Gastroesophageal sphincter (tissue), 4 donors: Measurements from ENCODE around the gene EIF4E3. TPM values are rescaled to one million over a fixed set of nuclear protein-coding genes. Genes with fewer than 3 reads are reported as not detected.

Experiments
- ATAC-seq: fragments of 150-250 bp; one replicate; pipeline ENCODE4 v1.9.1; 2016; ENCODE audit warnings: mild to moderate bottlenecking, moderate library complexity
- H3K27ac ChIP-seq, 4 donors: fragments of 200-600 bp; sonication (generic) in 3 of 4; 1 replicate in 3 of 4; 2 replicates in 1 of 4; pipeline ENCODE4 v1.5.1; 2016 to 2019
- H3K27me3 ChIP-seq: fragments of 200-600 bp; sonication (generic); one replicate; pipeline ENCODE4 v1.5.1; 2019
- H3K36me3 ChIP-seq, 2 donors: fragments of 200-600 bp; sonication (generic); one replicate each; pipeline ENCODE4 v1.5.1; 2019; ENCODE audit warnings: control low read depth in 1 of 2
- H3K4me1 ChIP-seq, 3 donors: fragments of 200-600 bp; sonication (generic); 1 replicate in 2 of 3; 2 replicates in 1 of 3; pipeline ENCODE4 v1.5.1; 2016 to 2019; ENCODE audit warnings: control low read depth in 2 of 3
- H3K4me3 ChIP-seq, 2 donors: fragments of 200-600 bp; sonication (generic); one replicate each; pipeline ENCODE4 v1.5.1; 2019; ENCODE audit warnings: mild to moderate bottlenecking in 1 of 2, moderate library complexity in 1 of 2
- H3K9me3 ChIP-seq, 3 donors: fragments of 200-600 bp; sonication (generic); one replicate each; pipeline ENCODE4 v1.5.1; 2017 to 2019; ENCODE audit warnings: control low read depth in 2 of 3
- CTCF ChIP-seq, 4 experiments: fragments of 200-600 bp in 2 of 4; fragments of 450-650 bp in 2 of 4; sonication (generic) in 1 of 4; IDR thresholded peaks; one replicate each; pipeline ENCODE4 v1.5.1; 2017 to 2019; ENCODE audit warnings: antibody characterized with exemption in 4 of 4, mild to moderate bottlenecking in 2 of 4, moderate library complexity in 2 of 4
- EP300 ChIP-seq: sonication (generic); formaldehyde crosslinking; IDR thresholded peaks from one replicate; pipeline ENCODE4 v1.6.1; 2017; ENCODE audit warnings: antibody characterized with exemption, mild to moderate bottlenecking
- POLR2A ChIP-seq, 2 donors: fragments of 450-650 bp; IDR thresholded peaks; one replicate each; pipeline ENCODE4 v1.6.1; 2017; ENCODE audit warnings: antibody characterized with exemption in 2 of 2, mild to moderate bottlenecking in 2 of 2, moderate library complexity in 1 of 2
- POLR2AphosphoS5 ChIP-seq: sonication (generic); formaldehyde crosslinking; IDR thresholded peaks from one replicate; pipeline ENCODE4 v1.6.1; 2017; ENCODE audit warnings: antibody characterized with exemption
- WGBS, 2 donors: methylation state at CpG; one replicate each; pipeline ENCODE4 v1.1.5; 2018; ENCODE audit warnings: low coverage in 1 of 2; 5-methylcytosine and 5-hydroxymethylcytosine counted together
- total RNA-seq, 4 donors: library from RNA; depleted of rRNA; stranded (reverse); fragments of >200 nt; gene quantifications; one replicate each; pipeline ENCODE4 v1.1.0, GENCODE V29; 2016

EIF4E3 gene
- total RNA-seq, 4 donors from 2014 or later: 28.8 to 55.8 (median 41.6) TPM

DNA sequence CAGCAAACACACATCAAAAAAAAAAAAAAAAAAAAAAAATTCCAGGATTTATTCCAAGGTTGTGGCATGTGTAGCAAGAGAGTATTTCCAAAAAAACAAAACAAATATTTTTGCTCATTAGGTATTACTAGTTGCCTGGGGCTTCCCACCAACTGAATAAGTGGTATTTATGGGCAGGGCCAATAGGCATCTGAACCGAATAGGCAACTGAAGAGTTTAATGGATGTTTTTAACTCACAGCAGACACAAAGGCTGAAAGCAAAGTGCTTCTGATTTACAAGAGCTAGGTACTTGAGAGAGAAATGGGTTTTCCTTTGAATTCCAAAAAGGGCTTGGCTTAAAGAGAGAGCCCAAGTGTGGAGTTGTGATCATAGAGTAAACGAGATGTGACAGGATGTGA is 21.4 kb downstream of the EIF4E3 start:
- no peaks in the 10 kb centered on the region for H3K27me3 ChIP-seq
- WGBS, 2 donors: 70 to 74% methylated on average over 2 of the region's 2 CpGs
- H3K9me3 ChIP-seq: no peaks in the 10 kb centered on the region
- no peak overlapping the region for H3K4me3 ChIP-seq
- no peak overlapping the region for H3K27ac ChIP-seq
- TF ChIP-seq POLR2AphosphoS5 (no peak), EP300 (no peak), CTCF (IDR thresholded peaks at IDR 0.05) (no peak), POLR2A (IDR thresholded peaks at IDR 0.05) (no peak)
- peaks cover 0 to 29% of the 10 kb centered on the region in 2 donors for H3K36me3 ChIP-seq
- peaks cover 0 to 17% (median 0%) of the 10 kb centered on the region in 3 donors for H3K4me1 ChIP-seq
- no peak for ATAC-seq

DNA sequence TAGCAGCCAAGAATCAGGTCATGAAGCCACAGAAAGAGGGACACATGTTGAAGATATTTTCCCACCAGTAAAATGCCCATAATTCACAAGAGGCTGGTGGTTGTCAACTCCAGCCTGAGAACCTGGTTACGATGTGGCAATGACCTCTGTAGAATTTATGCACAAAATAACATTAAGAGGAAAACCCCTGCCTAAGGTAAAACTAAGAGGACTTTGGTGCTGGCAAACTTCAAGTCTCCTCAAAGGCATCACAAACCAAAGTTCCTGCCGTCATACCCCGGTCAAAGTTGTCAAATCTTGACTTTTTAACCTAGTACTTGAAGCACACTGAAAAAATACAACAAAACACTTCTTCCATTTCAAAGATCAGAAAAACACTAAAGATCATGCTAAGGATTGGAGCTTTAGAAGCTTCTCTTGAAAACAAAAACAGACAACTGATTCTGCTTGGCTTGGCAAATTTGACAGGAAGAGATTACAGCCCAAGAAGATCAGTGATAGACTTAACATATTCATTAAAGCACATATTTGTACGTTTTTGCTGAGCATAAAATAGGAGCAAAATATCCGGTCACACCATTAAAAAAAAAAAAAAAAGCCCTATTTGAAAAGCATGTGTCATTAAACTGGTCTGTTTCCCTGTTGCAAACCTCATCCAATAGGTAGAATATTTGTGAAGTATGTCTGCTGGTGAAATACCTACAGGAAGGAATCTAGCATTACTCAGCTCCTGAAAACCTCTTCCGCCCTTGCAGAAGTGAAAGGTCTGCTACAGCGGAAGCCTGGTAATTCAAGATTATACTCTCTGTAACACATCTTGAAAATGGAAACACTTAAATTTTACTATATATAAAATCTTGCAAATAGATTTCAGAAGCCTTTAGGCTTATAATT is 22.8 kb downstream of the EIF4E3 start:
- no peak for ATAC-seq
- no peak overlapping the region for H3K4me3 ChIP-seq
- H3K9me3 ChIP-seq: no peaks in the 10 kb centered on the region
- no peak overlapping the region for H3K27ac ChIP-seq
- no peaks in the 10 kb centered on the region for H3K27me3 ChIP-seq
- H3K4me1 ChIP-seq: peaks cover 0 to 17% (median 0%) of the 10 kb centered on the region in 3 donors
- TF ChIP-seq POLR2A (IDR thresholded peaks at IDR 0.05) (no peak), POLR2AphosphoS5 (no peak), CTCF (IDR thresholded peaks at IDR 0.05) (no peak), EP300 (no peak)
- H3K36me3 ChIP-seq: peaks cover 0 to 32% of the 10 kb centered on the region in 2 donors
- 87 to 90% methylated on average over 7 of the region's 7 CpGs for WGBS, 2 donors

DNA sequence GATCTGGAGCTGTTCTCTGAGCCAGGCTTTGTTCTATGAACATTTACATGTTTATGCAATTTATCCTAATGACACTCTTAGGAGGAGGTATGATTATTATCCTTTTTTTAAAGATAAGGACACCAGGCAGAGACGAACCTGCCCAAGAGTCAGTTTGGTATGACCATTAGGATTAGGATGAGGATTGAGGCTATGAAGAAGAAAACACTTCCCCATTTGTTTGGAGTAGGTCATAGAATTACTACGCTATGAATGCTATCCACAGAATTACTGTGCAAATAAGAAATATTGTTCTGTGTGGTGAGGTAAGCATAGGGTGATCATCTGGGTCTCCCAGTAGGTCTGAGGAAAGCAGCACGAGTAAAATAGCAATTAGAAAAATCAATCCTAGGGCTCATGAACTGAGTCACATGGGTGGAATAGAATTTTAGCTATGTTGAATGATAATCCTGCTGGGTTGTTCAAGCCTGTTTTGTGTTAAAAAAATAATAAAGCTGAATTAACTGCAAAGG is 23.9 kb downstream of the EIF4E3 start:
- H3K4me1 ChIP-seq: peaks cover 0 to 17% (median 0%) of the 10 kb centered on the region in 3 donors
- no peak overlapping the region for H3K27ac ChIP-seq
- ATAC-seq: no peak
- H3K4me3 ChIP-seq: no peak overlapping the region
- peaks cover 0 to 26% of the 10 kb centered on the region in 2 donors for H3K36me3 ChIP-seq
- no peak for TF ChIP-seq CTCF (IDR thresholded peaks at IDR 0.05)
- TF ChIP-seq POLR2A (IDR thresholded peaks at IDR 0.05): no peak
- TF ChIP-seq EP300: no peak
- no peak for TF ChIP-seq POLR2AphosphoS5
- no peaks in the 10 kb centered on the region for H3K27me3 ChIP-seq
- WGBS, 2 donors: 82 to 89% methylated on average over 3 of the region's 3 CpGs
- no peaks in the 10 kb centered on the region for H3K9me3 ChIP-seq

GRCh38 chr3:71695000-71695482 is 30.2 kb downstream of the EIF4E3 start:
- no peaks in the 10 kb centered on the region for H3K27me3 ChIP-seq
- TF ChIP-seq EP300: no peak
- no peak for TF ChIP-seq POLR2A (IDR thresholded peaks at IDR 0.05)
- no peak for TF ChIP-seq POLR2AphosphoS5
- no peak for TF ChIP-seq CTCF (IDR thresholded peaks at IDR 0.05)
- H3K4me3 ChIP-seq: no peak overlapping the region
- peaks cover 6 to 50% (median 14%) of the 10 kb centered on the region in 3 donors for H3K4me1 ChIP-seq
- WGBS, 2 donors: 52 to 71% methylated on average over 6 to 7 of the region's 7 CpGs
- ATAC-seq: no peak
- peaks cover 0 to 18% of the 10 kb centered on the region in 2 donors for H3K36me3 ChIP-seq
- H3K27ac ChIP-seq: peak overlapping the region; percentile 66 to 79 (median 74)
- H3K9me3 ChIP-seq: no peaks in the 10 kb centered on the region
